OCI-LY1 (cell line): Measurements from ENCODE around the gene DENND5B.

ENCODE experiments used
- H2AFZ ChIP-seq: fragments of 200-600 bp; sonication (generic), shearing (Covaris generic); 2 replicates; pipeline ENCODE4 v1.6.0; 2014; ENCODE audit warnings: antibody characterized with exemption, mild to moderate bottlenecking, low read length
- H3F3A ChIP-seq: fragments of 200-600 bp; sonication (generic), shearing (Covaris generic); 2 replicates; pipeline ENCODE4 v1.6.0; 2014; ENCODE audit warnings: mild to moderate bottlenecking, antibody characterized with exemption, low read length, moderate library complexity; ENCODE audit not compliant: insufficient read depth
- H3K27ac ChIP-seq: fragments of 200-600 bp; sonication (generic); 2 replicates; pipeline ENCODE4 v1.5.1; 2014; ENCODE audit warnings: low read length, mixed run types, mild to moderate bottlenecking, low read depth; ENCODE audit not compliant: poor library complexity, severe bottlenecking
- H3K27me3 ChIP-seq: fragments of 200-600 bp; sonication (generic); 2 replicates; pipeline ENCODE4 v1.6.0; 2014; ENCODE audit warnings: antibody characterized with exemption, mild to moderate bottlenecking, low read length, moderate library complexity; ENCODE audit not compliant: insufficient read depth
- H3K36me3 ChIP-seq: fragments of 200-600 bp; sonication (generic); 2 replicates; pipeline ENCODE4 v1.6.1; 2014; ENCODE audit warnings: mild to moderate bottlenecking, antibody characterized with exemption, low read length, moderate library complexity, mixed read lengths; ENCODE audit not compliant: insufficient read depth
- H3K4me1 ChIP-seq: fragments of 200-600 bp; sonication (generic); 2 replicates; pipeline ENCODE4 v1.5.1; 2014; ENCODE audit warnings: mild to moderate bottlenecking, low read length, moderate library complexity; ENCODE audit not compliant: insufficient read depth, severe bottlenecking
- H3K4me2 ChIP-seq: fragments of 200-600 bp; sonication (generic), shearing (Covaris generic); 2 replicates; pipeline ENCODE4 v1.6.1; 2014; ENCODE audit warnings: low read length
- H3K4me3 ChIP-seq: fragments of 200-600 bp; sonication (generic); 2 replicates; pipeline ENCODE4 v1.5.1; 2014; ENCODE audit warnings: low read length, low read depth, mild to moderate bottlenecking, mixed read lengths; ENCODE audit not compliant: poor library complexity, severe bottlenecking
- H3K79me2 ChIP-seq: fragments of 200-600 bp; shearing (Covaris generic); 2 replicates; pipeline ENCODE4 v1.6.1; 2016; ENCODE audit warnings: mixed run types, low read length, mixed read lengths; ENCODE audit not compliant: insufficient read depth
- H3K9ac ChIP-seq: fragments of 200-600 bp; sonication (generic), shearing (Covaris generic); 2 replicates; pipeline ENCODE4 v1.6.1; 2014; ENCODE audit warnings: mild to moderate bottlenecking, low read length, mixed read lengths
- H3K9me2 ChIP-seq: fragments of 200-600 bp; sonication (generic), shearing (Covaris generic); 2 replicates; pipeline ENCODE4 v1.6.1; 2014; ENCODE audit warnings: low read depth, mild to moderate bottlenecking, low read length, mixed read lengths
- H3K9me3 ChIP-seq: fragments of 200-600 bp; shearing (Covaris generic); 2 replicates; pipeline ENCODE4 v1.6.1; 2014; ENCODE audit warnings: low read length, mixed read lengths
- H4K20me1 ChIP-seq: fragments of 200-600 bp; sonication (generic), shearing (Covaris generic); 2 replicates; pipeline ENCODE4 v1.6.0; 2016; ENCODE audit warnings: mild to moderate bottlenecking, low read length; ENCODE audit not compliant: insufficient read depth
- CTCF ChIP-seq: fragments of 200-600 bp; sonication (generic), shearing (Covaris generic); IDR thresholded peaks from 2 replicates; pipeline ENCODE4 v1.5.1; 2017; ENCODE audit warnings: mild to moderate bottlenecking, antibody characterized with exemption, low read length, moderate library complexity, mixed read lengths
- EZH2 ChIP-seq: fragments of 200-600 bp; sonication (generic), shearing (Covaris generic); IDR thresholded peaks from 2 replicates; pipeline ENCODE4 v1.8.0; 2017; ENCODE audit warnings: borderline replicate concordance, mixed run types, mild to moderate bottlenecking, antibody characterized with exemption, low read length, moderate library complexity, mixed read lengths

The DENND5B gene

DNA sequence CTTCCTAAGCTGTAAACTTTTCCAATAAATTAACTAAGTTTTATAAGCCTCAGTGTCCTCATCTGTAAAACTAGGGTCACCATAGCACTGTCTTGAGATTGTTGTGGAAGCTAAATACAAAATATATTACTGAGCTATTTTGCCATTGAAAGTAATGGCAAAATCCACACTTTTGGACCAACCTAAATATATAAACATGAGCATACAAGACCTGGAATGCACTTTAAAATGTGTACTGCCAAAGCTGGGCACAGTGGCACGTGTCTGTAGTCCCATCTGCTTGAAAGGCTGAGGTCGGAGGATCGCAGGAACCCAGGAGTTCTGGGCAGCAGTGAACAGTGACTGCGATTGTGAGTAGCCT is 235.2 kb downstream of the DENND5B start:
- Histone ChIP-seq H3K4me2 (no peak overlapping the region), H3K4me1 (peaks cover 12% of the 10 kb centered on the region), H3K9me3 (no peaks in the 10 kb centered on the region), H3K4me3 (no peak overlapping the region), H2AFZ (no peak overlapping the region), H3K79me2 (no peaks in the 10 kb centered on the region), H4K20me1 (no peaks in the 10 kb centered on the region), H3K9ac (no peak overlapping the region), H3K27ac (no peak overlapping the region), H3K9me2 (no peaks in the 10 kb centered on the region), H3F3A (no peaks in the 10 kb centered on the region), H3K36me3 (no peaks in the 10 kb centered on the region), H3K27me3 (no peaks in the 10 kb centered on the region)
- TF ChIP-seq CTCF (no peak), EZH2 (no peak)

- Histone ChIP-seq H3K9me3 (no peaks in the 10 kb centered on the region), H3K36me3 (no peaks in the 10 kb centered on the region), H2AFZ (no peak overlapping the region), H3K4me1 (peaks cover 12% of the 10 kb centered on the region), H3K4me2 (peak overlapping the region; percentile 39; the same call in 1 of the 2 replicates), H3F3A (no peaks in the 10 kb centered on the region), H4K20me1 (no peaks in the 10 kb centered on the region), H3K9ac (no peak overlapping the region), H3K27me3 (no peaks in the 10 kb centered on the region), H3K4me3 (no peak overlapping the region), H3K27ac (no peak overlapping the region), H3K79me2 (no peaks in the 10 kb centered on the region), H3K9me2 (no peaks in the 10 kb centered on the region)
- TF ChIP-seq EZH2 (no peak), CTCF (no peak)
Observed at GRCh38 chr12:31353750-31354708, 236.9 kb downstream of the DENND5B start.

GRCh38 chr12:31346267-31346666 is 244.7 kb downstream of the DENND5B start:
- Histone ChIP-seq H3K4me1 (no peaks in the 10 kb centered on the region), H3K79me2 (no peaks in the 10 kb centered on the region), H3F3A (no peaks in the 10 kb centered on the region), H4K20me1 (no peaks in the 10 kb centered on the region), H2AFZ (no peak overlapping the region), H3K9me3 (no peaks in the 10 kb centered on the region), H3K4me2 (no peak overlapping the region), H3K4me3 (no peak overlapping the region), H3K27me3 (no peaks in the 10 kb centered on the region), H3K36me3 (no peaks in the 10 kb centered on the region), H3K9me2 (no peaks in the 10 kb centered on the region), H3K9ac (no peak overlapping the region), H3K27ac (no peak overlapping the region)
- TF ChIP-seq EZH2 = no peak
- TF ChIP-seq CTCF = no peak
